HG02970 (cell line): ENCODE results near the gene ABHD6.
A peak's percentile ranks its signal among the peaks of the same experiment; 100 is the strongest.
"Not testable (repeated sequence)": the region's sequence is repeated elsewhere in the genome, so short reads cannot be mapped to it uniquely, and the experiment has no call there.

Experiments
- ATAC-seq: cut with Tn5 transposase; IDR thresholded peaks from one replicate; pipeline ENCODE4 v1.9.1; 2021; ENCODE audit warnings: mild to moderate bottlenecking, moderate library complexity, moderate number of reproducible peaks; ENCODE audit not compliant: unreplicated experiment, low FRiP score

ABHD6 gene

DNA sequence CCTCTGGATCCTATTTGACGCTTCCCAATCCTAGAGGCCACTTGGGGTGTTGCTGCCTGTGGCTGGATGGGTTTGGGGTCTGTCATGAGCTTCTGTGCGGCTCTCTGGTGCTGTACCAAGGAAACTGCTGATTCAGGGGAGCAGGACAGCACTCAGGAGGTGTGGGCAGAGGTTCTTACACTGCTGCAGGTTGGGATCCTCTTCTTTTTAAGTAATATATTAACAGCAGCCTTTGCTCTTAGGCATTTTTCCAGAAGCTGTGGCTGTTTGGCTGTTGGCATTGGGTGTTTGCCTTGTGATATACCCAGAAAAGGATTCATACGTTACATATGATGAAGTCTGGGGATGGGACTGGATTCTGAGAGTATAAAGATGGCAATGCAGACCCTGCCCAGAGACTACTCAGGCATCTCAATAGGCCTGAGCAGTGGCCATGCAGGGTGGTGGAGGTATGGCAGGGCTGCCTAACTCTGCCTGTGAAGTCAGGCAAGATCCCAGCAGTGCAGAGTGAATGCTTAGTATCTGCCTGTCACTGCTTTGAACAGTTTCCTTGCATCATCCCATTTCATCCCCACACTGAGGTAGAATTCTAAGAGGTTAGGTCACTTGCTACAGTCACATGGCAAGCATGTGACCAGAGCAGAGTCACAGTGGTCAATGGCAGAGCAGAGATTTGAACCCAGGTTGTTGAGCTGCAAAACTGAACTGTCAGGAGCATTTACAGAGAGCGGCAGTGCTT lies 3.9 kb downstream of the ABHD6 start:
- ATAC-seq = no peak

DNA sequence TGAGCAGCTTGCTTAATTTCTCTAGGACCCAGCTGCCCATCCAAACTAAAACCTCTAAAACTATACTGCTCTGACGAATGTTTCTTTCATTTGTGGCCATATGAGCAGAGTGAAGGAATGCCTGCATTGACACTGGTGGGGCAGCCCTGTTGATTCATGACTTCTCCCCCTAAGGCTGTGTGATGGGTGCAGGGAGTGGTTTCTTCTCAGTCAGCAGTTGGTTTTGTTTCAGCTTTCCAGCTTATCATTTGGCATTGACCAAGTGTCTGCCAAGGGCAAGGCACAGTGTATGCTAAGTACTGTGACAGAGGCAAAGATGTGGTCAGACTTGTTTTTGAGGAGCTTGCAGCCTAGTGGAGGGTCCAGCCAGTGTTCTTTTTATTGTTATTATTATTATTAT lies 4.7 kb downstream of the ABHD6 start:
- no peak for ATAC-seq

DNA sequence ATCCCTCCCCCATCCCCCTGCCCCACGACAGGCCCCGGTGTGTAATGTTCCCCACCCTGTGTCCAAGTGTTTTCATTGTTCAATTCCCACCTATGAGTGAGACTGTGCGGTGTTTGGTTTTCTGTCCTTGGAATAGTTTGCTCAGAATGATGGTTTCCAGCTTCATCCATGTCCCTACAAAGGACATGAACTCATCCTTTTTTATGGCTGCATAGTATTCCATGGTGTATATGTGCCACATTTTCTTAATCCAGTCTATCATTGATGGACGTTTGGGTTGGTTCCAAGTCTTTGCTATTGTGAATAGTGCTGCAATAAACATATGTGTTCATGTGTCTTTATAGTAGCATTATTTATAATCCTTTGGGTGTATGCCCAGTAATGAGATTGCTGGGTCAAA lies 5.3 kb downstream of the ABHD6 start:
- not testable (repeated sequence) for ATAC-seq

DNA sequence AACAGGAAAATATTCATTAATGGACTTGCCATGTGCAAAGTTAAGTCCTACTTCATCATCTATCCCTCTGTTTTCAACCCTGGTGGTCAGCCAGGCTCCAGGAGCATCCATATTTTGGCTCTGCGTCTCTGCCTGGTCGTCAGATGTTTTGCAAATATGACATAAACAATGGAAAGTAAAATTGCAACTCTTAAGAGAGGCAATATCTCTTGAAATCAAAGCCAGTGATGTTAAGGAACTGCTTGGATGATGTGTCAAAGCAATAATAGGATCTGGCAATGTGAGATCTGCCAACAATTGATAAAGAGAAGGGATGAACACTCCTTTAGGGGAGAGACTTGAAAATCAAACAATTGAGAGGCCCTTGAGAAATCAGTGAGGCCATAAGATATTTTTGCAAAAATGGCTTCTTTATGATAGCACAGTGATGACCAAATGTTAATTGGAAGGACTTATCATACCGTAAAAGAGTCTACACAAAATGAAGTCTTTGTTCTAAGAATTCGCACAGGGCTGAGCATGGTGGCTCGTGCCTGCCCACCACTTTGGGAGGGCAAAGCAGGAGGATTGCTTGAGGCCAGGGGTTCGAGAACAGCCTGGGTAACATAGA lies 6.5 kb downstream of the ABHD6 start:
- no peak for ATAC-seq

DNA sequence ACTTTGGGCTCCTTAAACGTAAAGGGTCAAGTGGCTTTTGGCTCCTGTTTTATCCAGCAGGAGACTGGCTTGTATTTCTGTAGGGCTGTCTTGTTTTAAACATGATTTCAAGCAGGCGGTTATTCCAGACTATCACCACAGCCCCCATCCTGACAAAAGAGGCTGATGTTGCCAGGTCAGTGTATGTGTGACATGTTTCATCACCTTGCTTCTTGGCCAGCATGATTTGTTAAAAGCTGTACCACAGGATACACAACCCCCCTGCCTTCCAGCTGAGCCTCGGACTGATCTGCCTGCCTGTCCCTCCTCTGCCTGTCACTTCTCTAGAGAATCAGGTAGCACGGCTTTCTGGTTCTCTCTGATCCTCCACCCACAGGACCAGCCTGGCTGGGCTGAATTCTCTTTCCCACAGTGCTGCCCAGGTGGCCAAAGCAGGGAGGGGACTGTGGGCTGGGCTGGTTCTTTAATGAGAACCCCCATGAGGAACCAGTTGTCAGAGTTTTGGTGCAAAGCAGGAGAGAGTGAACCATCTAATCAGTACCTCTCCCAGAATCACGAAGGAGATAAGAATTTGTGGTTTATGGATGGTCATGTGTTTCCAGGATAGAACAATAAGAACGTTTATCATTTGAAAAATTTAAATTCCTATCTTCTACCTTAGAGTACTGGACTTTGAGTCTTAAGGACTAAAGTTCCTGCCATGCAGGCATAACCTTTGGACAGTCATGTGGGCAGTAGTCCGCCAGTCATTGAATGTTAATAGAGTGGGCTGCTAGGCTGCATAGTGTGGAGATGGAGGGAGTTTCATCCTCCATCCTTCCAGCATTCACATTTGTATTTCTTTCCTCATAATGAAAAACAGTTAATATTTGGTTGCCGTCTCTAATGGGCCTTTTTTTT lies 8.8 kb downstream of the ABHD6 start:
- ATAC-seq = no peak

DNA sequence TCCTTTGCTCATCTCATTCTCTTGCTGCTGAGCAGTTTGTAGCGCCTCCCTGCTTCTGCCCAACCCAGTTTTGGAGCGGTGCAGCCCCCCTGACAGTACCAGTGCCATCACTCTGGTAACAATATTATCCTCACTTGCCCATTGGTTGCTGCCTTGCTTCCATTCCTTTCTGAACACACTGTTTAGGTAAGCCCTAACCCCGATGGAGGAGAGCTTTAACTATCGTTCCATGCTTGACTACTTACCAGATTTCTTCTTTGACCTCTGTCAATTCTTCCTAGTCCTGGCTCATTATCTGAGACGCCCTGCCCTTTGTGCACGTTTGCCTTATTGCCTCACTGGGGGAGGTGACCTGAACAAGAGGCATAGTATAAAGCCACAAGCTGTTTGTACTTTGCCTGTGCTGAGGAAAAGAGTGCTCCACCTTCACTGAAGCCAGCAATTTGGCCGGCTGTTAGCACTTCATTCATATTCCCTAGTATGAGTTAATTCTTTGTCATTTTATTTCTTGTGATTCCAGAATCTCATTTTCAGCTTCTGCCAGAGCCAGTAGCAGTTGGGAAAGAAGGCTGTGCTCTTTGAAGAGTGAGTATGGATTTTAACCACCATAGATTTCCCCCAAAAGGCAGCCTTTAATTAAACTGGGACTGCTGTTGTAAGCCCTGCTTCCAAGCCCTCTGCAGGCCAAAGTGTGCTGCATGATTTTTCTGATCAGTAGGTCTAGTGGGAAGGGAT lies 11.9 kb downstream of the ABHD6 start:
- no peak for ATAC-seq

DNA sequence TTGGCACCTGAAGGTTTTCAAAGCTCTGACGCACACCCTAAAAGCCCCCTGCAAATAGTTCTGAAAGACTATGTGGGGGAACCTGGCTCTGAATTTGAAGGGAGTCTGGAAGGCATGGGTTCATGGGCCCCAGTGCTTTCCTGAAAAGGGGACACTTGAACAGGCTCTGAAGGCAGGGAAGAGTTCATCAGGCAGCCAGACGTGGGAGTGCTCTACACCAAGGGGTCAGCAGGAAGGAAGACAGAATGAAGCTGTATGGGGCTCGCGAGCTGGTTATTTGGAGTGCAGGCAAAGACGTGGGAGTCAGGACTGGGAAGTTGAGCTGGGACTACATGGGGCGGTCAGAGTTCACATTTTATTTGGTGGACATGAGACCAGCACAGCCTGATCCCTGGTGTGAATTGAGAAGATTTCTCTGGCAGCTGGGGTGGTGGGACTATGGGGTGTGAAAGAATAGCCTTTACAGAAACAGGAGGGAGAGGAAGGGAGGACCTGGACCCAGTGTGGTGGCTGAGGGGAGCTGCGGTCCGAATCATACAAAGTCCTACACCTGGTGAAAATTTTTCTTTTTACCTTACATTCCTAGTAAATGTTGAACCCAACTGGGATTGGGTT lies 12.6 kb downstream of the ABHD6 start:
- ATAC-seq = no peak

DNA sequence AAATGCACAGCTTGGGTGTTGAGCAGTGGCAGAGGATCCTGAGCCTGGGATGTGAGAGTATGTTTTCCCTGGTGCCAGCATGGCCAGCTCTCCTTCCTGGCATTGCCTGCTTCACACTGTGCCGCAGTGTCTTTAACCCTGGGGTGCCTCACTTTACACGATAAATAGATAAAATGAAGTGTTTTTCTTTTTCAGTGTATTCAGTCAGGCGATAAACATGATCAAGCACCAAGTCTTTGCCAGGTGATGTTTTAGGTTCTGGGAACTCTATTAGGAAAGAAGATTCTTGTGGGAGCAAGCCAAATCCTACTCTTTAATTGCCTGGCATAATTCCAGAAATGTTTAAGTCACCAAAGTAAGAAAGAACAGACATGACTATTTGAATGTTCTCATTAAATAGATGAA lies 14.0 kb downstream of the ABHD6 start:
- ATAC-seq = no peak

DNA sequence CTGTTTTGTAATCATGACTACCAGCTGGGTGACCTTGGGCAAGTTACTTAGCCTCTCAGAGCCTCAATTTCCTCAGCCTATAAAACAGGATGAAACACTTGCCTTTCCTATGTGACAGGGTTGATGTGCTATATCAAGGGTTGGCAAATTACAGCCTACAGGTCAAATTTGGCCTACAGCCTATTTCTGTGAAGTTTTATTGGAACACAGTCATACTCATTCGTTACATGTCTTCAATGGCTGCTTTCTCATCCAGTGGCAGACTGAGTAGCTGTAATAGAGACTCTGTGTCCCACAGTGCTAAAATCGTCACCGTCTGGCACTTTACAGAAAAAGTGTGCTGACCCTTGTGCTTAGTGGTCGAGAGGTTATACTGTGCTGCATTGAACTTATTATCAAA lies 16.6 kb downstream of the ABHD6 start:
- no peak for ATAC-seq

DNA sequence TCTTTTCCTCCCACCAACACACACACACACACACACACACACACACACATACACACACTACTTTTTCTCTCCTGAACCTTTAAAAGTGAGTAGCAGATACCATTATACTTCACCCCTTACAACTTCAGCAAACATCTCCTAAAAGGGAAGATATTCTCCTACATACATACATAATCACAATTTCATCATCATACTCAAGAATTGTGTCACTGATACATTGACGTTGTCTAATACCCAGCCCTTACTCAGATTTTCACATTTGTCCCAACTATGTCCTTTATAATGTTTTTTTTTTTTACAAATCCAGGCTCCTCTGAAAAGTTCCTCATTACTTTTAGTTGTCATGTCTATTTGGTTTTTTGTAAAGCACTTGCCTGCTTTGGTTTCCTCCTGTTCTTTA lies 18.5 kb downstream of the ABHD6 start:
- ATAC-seq = no peak

DNA sequence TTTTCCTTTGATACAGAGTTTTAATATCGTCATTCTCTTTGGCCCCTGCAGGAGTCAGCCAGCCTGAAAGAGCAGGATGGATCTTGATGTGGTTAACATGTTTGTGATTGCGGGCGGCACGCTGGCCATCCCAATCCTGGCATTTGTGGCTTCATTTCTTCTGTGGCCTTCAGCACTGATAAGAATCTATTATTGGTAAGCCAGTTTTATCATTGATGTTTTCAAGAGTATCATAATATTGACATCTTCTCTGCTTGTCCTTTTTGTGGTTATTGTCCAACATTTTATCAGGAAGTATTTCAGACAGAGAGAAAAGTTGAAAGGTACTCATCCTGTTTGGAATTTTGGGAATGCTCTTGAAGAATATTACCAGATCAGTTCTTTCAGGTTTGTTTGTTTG lies 18.9 kb downstream of the ABHD6 start:
- no peak for ATAC-seq

DNA sequence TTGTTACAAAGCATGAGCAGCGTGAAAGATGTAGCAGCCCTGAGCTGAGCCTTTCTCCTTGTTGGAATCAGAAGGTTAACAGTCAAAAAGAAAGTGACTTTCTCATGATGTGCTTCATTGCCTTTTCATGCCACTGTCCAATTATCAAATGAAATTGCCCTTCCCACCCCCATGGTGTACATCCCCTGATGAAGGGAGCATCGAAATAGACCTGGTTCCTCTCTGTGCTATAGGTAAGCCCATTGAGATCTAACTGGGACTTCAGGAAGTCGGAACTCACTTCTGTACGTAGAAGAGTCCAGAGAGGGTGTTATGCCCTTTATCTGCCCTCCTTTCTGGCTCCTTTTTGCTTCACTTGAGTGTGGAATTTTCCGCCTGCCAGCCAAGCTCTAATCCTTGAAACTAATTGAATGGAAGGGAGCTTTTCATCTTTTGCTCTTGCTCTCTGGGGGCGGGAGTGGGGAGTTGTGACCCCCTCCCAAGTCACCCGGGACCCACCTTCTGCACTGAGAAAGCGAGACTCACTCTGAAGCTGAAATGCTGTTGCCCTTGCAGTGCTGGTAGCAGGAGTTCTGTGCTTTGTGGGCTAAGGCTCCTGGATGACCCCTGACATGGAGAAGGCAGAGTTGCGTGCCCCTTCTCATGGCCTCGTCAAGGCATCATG lies 20.9 kb downstream of the ABHD6 start:
- ATAC-seq = no peak

DNA sequence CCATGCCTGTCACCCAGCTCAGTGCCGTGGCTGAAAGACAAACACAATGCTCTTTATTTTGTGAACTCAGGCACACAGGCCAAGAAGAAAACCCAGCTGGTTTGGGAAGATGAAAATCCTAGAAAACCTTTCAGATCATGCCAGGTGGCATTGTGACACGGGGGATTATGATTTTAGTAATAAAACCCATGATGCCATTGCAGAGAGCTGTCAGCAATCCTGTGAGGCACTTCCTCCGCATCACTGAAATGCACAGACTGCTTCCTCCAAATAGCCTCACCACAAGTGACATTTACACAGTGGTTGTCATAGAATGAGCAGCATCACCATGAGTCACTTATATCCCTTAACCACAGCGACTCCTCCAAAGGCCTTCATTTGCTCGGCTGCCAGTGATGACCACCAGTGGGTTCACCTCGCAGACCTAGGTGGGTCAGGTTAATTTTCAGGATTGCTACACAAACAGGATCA lies 22.7 kb downstream of the ABHD6 start:
- no peak for ATAC-seq

DNA sequence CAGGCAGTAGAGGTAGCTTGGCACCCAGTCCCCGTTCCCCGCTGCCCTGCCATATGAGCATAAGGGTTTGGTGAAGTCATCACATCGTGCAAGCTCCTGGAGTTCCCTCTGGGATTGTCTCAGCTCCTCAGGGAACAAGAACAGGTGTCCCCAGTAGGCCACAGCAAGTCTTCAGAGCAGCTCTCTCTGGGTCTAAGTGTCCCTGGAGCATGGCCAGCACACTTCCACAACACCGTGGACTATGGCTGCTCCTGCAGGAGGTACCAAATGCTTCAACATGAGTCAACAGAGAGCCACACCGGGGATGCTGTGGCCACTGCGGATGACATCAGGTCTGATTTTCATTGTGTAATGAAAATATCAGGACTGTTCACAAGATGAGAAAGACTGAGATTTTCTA lies 23.1 kb downstream of the ABHD6 start:
- no peak for ATAC-seq

DNA sequence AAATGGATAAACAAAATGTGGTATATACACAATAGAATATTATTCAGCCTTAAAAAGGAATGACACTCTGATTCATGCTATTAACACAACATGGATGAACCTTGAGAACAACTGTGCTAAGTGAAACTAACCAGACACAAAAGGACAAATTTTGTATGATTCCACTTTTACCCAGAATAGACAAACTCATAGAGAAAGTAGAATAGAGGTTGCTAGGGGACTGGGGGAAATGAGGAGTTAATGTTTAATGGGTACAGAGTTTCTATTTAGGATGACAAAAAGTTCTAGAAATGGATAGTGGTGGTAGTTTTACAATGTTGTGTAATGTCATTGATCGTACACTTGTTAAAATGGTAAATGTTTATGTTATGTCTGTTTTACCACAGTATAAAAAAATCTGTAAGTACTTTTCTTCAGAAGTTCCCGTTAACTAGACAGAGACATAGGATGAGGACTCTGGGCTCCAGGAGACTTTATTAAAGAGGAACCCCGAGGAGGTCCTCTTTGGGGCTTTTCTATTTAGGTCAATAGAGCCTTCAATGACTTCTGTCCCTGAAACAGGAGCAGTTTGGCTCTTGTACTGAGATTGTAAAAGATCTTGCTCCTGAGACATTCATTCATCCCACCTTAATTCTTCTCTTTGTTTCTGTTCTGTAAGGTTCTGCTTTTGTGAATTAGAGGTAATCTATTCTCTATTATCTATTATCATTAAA lies 24.5 kb downstream of the ABHD6 start:
- peak; percentile 66 for ATAC-seq

DNA sequence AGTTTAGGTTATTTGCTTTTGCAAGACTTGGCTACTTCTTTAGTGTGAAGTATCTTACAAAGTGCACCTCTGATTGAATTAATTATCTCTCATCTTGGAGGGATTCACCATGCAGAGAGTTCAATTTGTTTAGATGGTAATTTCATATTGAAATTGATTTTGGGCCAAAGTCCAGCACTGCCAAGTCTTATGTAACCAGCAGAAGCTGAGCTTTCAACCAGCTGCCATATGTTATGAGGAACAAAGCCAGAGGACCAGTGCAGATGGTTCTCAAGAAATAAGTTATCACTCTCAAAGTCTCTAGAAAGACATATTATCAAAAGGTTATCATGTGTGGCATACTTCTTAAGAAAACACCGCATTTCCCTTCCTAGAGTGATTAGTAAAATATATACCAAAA lies 29.0 kb downstream of the ABHD6 start:
- no peak for ATAC-seq

DNA sequence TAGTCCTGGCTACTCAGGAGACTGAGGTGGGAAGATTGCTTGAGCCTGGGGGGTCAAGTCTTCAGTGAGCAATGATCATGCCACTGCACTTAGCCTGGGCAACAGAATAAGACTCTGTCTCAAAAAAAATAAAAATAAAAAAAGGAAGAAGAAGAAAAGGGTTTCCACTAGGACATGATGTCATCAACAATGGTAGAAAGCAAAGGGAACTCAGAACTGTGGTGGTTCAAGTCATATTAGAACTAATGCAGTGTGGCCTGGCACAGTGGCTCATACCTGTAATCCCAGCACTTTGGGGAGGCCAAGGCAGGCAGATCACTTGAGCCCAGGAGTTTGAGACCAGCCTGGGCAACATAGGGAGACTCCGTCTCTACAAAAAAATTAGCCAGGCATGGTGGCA lies 30.0 kb downstream of the ABHD6 start:
- ATAC-seq = not testable (repeated sequence)

DNA sequence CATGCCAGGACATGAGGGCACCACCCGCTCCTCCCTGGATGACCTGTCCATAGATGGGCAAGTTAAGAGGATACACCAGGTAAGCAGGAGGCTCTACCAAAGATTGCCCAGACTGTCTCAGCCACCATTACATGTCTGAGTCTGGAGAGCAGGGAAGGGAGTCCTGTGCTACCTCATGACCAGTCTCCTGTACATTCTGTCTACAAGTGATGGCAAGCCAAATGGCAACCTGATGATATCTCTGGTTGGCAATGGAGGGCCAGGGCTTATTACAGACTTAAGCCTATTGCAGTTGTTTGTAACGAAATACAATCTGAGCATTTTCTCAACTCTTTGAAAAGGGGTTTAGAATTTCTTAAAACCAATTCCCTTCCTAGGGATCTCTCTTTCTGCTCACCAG lies 31.8 kb downstream of the ABHD6 start:
- ATAC-seq = no peak

DNA sequence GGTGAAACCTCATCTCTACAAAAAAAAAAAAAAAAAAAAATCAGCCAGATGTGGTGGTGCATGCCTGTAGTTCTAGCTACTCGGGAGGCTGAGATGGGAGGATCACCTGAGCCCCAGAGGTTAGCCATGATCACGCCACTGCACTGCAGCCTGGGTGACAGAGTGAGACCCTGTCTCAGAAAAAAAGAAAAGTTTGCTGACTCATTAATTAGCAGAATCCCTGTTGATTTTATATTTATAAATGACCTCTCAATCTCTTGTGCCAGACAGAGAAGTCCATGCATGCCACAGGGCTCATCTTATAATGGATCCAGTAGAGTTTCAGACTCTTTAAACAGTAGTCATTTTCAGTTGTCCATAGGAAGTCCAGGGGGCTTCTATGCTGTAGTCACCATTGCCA lies 32.9 kb downstream of the ABHD6 start:
- ATAC-seq = no peak
